Activated CD4-positive, CD25-positive, alpha-beta regulatory T cell treated with anti-CD3 and anti-CD28 coated beads, Interleukin-2, amount 50 U/mL, for 72 hours (primary cell): Measurements from ENCODE around the gene DAB2.
"Not testable (repeated sequence)": the region's sequence is repeated elsewhere in the genome, so short reads cannot be mapped to it uniquely, and the experiment has no call there.

ENCODE experiments used
- DNase-seq: peaks from one replicate; pipeline ENCODE4 v3.0.0; 2021

DAB2 gene

GRCh38 chr5:39417979-39418378, 6.8 kb downstream of the DAB2 start:
- DNase-seq = no peak

- DNase-seq = no peak
Observed at GRCh38 chr5:39415201-39415600, 9.6 kb downstream of the DAB2 start.

GRCh38 chr5:39414426-39414825, 10.4 kb downstream of the DAB2 start:
- DNase-seq = no peak

- DNase-seq = no peak
Observed at GRCh38 chr5:39413771-39414170, 11.0 kb downstream of the DAB2 start.

- DNase-seq = no peak
Observed at GRCh38 chr5:39412721-39413394, 11.9 kb downstream of the DAB2 start.

GRCh38 chr5:39411985-39412384, 12.8 kb downstream of the DAB2 start:
- no peak for DNase-seq

- no peak for DNase-seq
Observed at GRCh38 chr5:39411061-39411460, 13.7 kb downstream of the DAB2 start.

GRCh38 chr5:39409033-39409432, 15.7 kb downstream of the DAB2 start:
- DNase-seq = no peak

- DNase-seq = no peak
Observed at GRCh38 chr5:39405083-39405843, 19.5 kb downstream of the DAB2 start.

- not testable (repeated sequence) for DNase-seq
Observed at GRCh38 chr5:39403761-39404160, 21.0 kb downstream of the DAB2 start.

- not testable (repeated sequence) for DNase-seq
Observed at GRCh38 chr5:39402140-39402539, 22.6 kb downstream of the DAB2 start.

GRCh38 chr5:39400713-39401578, 23.8 kb downstream of the DAB2 start:
- no peak for DNase-seq

GRCh38 chr5:39399135-39400036, 25.4 kb downstream of the DAB2 start:
- no peak for DNase-seq

- DNase-seq = no peak
Observed at GRCh38 chr5:39396843-39397242, 27.9 kb downstream of the DAB2 start.

- no peak for DNase-seq
Observed at GRCh38 chr5:39395521-39395920, 29.3 kb downstream of the DAB2 start.

GRCh38 chr5:39394946-39395345, 29.8 kb downstream of the DAB2 start:
- DNase-seq = no peak

- no peak for DNase-seq
Observed at GRCh38 chr5:39390945-39391344, 33.8 kb downstream of the DAB2 start.

GRCh38 chr5:39387293-39387692, 37.5 kb downstream of the DAB2 start:
- no peak for DNase-seq

- no peak for DNase-seq
Observed at GRCh38 chr5:39384271-39384670, 40.5 kb downstream of the DAB2 start.

GRCh38 chr5:39381376-39381775, 43.4 kb downstream of the DAB2 start:
- no peak for DNase-seq

GRCh38 chr5:39379693-39380092, 45.1 kb downstream of the DAB2 start:
- no peak for DNase-seq

GRCh38 chr5:39377613-39378012, 47.2 kb downstream of the DAB2 start:
- no peak for DNase-seq
